ENCODE results near the gene REG3A. TPM values are rescaled to one million over a fixed set of nuclear protein-coding genes. Genes with fewer than 3 reads are reported as not detected.

REG3A gene
- total RNA-seq, 2 experiments from 2014 or later: not detected

DNA sequence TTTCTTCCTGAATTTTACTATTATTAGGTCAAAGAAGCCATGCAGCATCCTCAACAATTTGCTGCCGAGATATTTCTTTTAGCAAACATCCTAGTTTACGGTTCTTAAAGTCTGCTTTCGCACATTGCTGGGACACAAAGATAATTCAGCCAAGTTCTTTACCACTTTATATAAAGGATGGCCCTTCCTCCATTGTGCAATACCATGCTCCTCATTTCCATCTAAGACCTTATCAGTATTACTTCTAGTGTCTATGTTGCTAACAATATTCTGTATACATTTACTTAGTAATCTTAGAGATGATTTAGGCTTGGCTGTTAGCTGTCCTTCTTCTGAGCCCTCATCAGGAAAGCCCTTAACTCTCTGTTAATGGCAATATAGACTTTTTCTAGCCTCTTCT lies 47.3 kb downstream of the REG3A start:
- no peaks in the 10 kb centered on the region for H3K36me3 ChIP-seq (ENCODE audit: insufficient read depth, low read length)
- no peak overlapping the region for H3K4me2 ChIP-seq (ENCODE audit: low read length)
- H2AFZ ChIP-seq (ENCODE audit: low read length): no peak overlapping the region
- CTCF ChIA-PET (ENCODE audit: unreplicated experiment): no interaction called here
- no peak for TF ChIP-seq EZH2phosphoT487 (IDR thresholded peaks at IDR 0.05; ENCODE audit: borderline replicate concordance, low read depth, low read length)
- TF ChIP-seq, protein P1, sequence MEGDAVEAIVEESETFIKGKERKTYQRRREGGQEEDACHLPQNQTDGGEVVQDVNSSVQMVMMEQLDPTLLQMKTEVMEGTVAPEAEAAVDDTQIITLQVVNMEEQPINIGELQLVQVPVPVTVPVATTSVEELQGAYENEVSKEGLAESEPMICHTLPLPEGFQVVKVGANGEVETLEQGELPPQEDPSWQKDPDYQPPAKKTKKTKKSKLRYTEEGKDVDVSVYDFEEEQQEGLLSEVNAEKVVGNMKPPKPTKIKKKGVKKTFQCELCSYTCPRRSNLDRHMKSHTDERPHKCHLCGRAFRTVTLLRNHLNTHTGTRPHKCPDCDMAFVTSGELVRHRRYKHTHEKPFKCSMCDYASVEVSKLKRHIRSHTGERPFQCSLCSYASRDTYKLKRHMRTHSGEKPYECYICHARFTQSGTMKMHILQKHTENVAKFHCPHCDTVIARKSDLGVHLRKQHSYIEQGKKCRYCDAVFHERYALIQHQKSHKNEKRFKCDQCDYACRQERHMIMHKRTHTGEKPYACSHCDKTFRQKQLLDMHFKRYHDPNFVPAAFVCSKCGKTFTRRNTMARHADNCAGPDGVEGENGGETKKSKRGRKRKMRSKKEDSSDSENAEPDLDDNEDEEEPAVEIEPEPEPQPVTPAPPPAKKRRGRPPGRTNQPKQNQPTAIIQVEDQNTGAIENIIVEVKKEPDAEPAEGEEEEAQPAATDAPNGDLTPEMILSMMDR (conservative IDR thresholded peaks at IDR 0.05; ENCODE audit: low read length): no peak
- no peak overlapping the region for H3K27ac ChIP-seq (ENCODE audit: low read depth, low read length, poor library complexity, severe bottlenecking)
- H3K9me2 ChIP-seq (ENCODE audit: insufficient read depth, low read length): no peaks in the 10 kb centered on the region
- H4K20me1 ChIP-seq (ENCODE audit: insufficient read depth, low read length): no peaks in the 10 kb centered on the region
- H3K9me3 ChIP-seq (ENCODE audit: low read length): no peaks in the 10 kb centered on the region
- no peak for DNase-seq (ENCODE audit: low spot score)
- intact Hi-C loops (cut with micrococcal nuclease; ENCODE audit: unreplicated experiment): no loop called here
- H3K4me1 ChIP-seq (ENCODE audit: insufficient read depth, low read length, poor library complexity, severe bottlenecking): no peaks in the 10 kb centered on the region
- BruUV-seq (replicated peaks): no TSS peak
- H3K79me2 ChIP-seq (ENCODE audit: insufficient read depth, low read depth, low read length): no peaks in the 10 kb centered on the region
- no peak overlapping the region for H3K4me3 ChIP-seq (ENCODE audit: low read depth, low read length, poor library complexity, severe bottlenecking)
- POLR2A ChIA-PET: interaction anchor here (1.0 kb wide), 1 partner anchor 12 kb away, joined by 3 read pairs; no protein-coding TSS in a partner anchor

Other genes with a start within 250 kb of the REG3A start
- not detected in 2 replicates for gene REG3G, start 134.1 kb downstream of the REG3A start, total RNA-seq (2014; rRNA removed; shearing (Covaris generic))
- not detected in 2 replicates for gene REG3G, start 134.1 kb downstream of the REG3A start, total RNA-seq (2022)
- not detected in 2 replicates for gene REG1B, start 71.8 kb downstream of the REG3A start, total RNA-seq (2014; rRNA removed; shearing (Covaris generic))
- gene REG1B, start 71.8 kb downstream of the REG3A start, total RNA-seq (2022): not detected in 2 replicates
- not detected in 2 replicates for gene REG1A, start 39.3 kb downstream of the REG3A start, total RNA-seq (2014; rRNA removed; shearing (Covaris generic))
- gene REG1A, start 39.3 kb downstream of the REG3A start, total RNA-seq (2022): not detected in 2 replicates